Measurements from ENCODE around the gene KIF19.

KIF19 gene

DNA sequence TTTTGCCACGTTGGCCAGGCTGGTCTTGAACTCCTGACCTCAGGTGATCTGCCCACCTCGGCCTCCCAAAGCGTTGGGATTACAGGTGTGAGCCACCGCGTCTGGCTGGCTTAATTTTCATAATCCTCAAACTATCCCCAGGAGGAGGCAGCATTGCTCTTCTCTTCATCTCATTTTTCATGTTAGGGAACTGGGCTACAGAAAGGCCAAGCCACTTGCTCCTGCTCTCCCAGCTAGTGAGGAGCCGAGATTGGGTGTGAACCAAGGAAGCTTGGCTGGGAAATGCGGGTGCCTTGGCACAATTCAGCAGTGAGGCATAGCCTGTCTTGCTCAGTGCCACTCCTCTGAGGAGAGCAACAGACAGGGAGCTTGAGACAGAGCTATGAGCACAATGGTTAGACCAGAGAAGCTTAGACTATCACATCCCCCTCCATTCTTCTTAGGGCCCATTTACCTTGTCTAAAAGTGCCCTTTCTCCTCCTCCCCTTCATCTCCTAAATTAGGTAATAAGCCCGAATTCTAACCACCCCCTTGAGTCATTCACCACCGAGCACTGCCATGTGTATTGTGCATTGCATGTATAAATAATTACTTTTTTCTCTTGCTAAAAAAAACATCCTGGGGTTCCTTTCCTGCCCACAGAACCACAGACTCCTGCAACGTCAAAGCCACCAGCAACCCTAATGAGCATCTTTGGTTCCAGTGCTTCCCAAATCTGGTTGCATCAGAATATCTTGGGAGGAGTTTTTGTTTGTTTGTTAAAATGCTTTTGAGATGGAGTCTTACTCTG is 20.0 kb upstream of the KIF19 start:
- DNase-seq: peak; percentile 51

GRCh38 chr17:74307984-74308773 is 17.8 kb upstream of the KIF19 start:
- DNase-seq: no peak

DNA sequence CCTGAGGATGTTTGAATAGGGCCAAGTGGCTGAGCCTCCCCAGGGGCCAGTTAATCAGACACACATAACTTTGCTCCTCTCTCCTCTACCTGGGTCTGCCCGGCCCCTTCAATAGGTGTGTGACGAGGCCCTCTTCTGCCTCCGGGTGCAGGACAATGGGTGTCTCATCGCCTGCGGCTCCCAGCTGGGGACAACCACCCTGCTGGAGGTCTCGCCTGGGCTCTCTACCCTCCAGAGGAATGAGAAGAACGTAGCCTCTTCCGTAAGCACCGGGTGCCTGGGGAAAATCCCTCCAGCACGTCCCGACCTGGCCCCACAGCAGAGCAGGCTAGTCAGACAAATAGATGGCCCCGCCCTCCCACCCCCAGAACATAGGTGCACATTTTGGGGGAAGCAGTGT is 16.1 kb upstream of the KIF19 start:
- no peak for DNase-seq

DNA sequence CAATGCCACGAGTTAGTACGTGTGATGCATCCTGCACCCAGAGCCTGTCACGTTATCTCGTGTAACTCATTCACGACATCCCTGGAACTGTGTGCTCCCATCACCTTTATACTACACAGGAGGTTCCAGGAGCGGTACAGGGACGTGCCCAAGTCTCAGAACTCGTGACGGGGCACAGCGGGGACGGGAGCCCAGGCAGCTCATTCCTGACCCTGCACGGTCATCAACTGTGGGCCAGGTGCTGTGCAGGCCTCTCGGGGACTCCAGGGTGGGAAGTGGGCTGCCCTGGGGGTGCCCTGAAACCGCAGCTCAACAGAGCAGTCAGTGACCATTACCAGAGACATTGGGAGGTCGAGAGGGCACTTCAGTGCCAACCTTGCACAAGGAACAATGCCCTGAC is 11.1 kb upstream of the KIF19 start:
- no peak for DNase-seq

DNA sequence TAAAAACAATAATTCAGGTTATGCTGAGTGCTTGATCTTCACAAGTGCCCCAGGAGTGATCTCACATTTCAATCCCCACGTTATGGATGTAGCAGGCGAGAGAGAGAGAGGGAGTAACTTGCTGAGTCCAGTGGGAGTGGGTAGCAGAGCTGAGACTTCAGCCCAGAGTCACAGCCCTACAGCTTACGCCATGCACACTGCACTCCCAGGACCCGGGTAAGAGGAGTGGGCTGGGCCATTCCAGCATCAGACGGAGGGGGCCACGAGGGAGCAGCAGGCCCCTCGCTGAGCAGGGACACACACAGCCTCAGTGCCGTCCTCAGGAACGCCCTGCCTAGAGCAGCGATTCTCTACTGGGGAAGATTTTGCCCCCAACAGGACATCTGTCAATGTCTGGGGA is 9.8 kb upstream of the KIF19 start:
- no peak for DNase-seq

DNA sequence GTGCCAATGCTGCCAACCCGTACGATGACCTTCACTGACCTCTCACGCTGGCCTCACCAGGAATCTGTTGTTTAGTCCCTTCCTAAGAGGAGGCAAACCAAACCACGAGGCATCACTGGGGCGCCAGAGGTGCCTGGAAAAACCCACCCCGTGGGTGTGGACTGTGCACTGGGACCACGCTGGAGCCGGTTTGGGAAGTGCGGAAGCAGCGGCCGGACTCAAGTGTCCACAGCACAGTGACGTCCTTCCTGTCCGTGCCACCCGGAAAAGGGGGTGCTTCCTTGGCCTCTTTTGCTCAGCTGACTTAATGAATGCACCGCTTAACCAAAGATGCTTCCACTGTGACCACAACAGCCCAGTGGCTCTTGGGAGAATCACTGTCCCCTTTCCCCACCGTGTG is 9.0 kb upstream of the KIF19 start:
- no peak for DNase-seq

GRCh38 chr17:74318391-74318790 is 7.6 kb upstream of the KIF19 start:
- no peak for DNase-seq

- DNase-seq: no peak
Measured at GRCh38 chr17:74324521-74324920, 1.5 kb upstream of the KIF19 start.

DNA sequence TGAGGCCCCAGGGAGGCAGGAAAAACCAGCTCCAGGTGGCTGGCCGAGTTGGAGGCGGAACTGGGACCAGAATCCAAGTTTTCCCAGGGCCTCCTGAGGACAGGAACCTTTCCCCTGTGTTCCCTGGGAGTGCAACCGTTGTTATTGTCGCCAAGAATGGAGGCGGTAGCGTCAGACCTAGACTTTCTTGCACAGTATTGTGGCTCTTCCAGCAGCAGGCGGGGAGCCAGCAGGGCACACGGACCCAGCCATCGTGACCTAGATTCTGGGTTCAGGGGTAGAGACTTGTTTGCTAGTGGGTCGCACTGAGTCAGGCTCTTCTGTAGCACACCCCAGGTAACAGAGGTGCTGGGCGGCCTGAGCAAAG is 667 bp upstream of the KIF19 start:
- no peak for DNase-seq

GRCh38 chr17:74326506-74326905 is 480 bp downstream of the KIF19 start:
- DNase-seq: no peak

- no peak for DNase-seq
Measured at GRCh38 chr17:74328487-74328886, 2.5 kb downstream of the KIF19 start.

GRCh38 chr17:74329378-74329777 is 3.4 kb downstream of the KIF19 start:
- no peak for DNase-seq

- DNase-seq: no peak
Measured at GRCh38 chr17:74330446-74330845, 4.4 kb downstream of the KIF19 start.

DNA sequence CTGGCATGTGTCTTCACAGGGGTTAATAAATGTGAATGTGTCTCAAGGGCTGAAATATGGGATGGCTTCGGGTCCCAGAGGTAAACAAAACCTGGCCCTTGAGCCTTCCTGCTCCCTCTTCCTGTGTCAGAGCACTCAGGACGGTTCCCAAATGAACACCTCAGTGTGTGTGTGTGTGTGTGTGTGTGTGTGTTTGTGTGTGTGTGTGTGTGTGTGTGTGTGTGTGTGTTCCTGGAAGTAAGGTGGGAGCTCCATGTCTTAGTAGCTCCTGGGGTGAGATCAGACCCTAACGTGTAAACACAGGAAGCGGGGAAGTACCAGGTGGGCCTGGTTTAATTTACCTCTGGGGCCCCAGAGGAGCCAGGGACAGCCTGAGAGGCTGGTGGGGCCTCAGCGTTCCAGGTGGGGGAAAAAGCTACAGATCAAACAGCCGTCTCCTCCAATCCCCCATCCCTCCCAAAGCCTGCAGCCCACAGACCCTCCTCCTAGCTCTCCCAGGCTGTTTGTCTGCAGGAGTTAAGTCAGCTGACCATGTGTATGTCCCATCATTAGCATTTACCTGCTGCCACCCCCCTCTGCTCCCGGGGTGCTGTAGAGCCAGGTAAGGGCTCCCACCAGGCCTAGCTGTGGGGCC is 6.1 kb downstream of the KIF19 start:
- DNase-seq: no peak

- DNase-seq: no peak
Measured at GRCh38 chr17:74332763-74333283, 6.8 kb downstream of the KIF19 start.

DNA sequence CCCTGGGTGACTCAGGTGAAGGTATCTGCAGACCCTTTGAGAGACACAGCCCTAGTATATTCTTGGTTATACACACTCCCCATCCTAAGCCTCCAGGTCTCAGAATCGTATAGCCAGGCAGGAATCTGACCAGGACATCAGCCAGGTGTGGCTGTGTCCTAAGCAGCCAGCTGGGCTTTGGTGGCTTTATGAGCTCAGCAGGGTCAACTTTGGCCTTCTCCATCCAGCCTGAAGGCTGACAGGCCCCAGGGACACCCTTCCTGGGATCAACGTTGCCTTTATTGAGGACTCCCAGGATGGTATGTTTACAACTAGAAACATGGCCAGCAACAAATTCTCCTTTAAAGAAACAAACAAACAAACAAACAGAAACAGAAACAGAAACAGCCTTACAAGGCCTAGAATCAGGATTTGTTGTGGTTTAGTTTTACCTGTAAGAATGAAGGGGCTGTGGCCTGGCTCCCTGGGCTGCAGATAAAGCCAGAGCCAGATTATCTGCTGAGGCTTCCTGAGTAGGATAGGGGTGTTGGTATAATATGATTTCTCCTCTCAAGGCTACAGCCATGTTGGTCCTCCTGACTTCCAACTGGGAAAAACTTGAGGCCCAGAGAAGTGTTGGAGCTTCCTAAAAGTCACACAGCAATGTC is 8.5 kb downstream of the KIF19 start:
- no peak for DNase-seq

DNA sequence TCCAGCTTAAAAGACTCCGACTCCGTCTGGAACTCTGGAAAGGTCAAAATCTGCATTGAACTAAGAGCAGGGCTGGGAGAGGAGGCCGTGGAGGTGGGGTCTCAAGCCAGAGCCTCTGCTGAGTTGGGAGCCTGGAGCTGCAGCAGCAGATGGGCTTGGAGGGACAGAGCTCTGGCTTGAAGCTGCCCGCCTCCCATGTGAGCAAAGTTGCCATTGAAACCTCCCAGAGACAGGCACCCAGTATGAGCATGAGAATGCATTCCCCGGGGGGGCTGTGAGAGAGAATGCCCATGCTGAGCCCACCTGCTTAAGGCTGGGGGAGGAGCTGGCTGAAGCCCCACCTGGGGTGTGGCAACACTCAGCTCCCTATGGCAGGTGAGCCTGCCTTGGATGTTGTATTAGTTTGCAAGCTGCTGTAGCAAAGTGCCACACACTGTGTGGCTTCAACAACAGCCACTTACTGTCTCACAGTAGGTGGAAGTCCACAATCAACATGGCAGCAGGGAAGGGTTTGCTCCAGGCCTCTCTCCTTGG is 9.6 kb downstream of the KIF19 start:
- no peak for DNase-seq

GRCh38 chr17:74336307-74336706 is 10.3 kb downstream of the KIF19 start:
- DNase-seq: no peak

DNA sequence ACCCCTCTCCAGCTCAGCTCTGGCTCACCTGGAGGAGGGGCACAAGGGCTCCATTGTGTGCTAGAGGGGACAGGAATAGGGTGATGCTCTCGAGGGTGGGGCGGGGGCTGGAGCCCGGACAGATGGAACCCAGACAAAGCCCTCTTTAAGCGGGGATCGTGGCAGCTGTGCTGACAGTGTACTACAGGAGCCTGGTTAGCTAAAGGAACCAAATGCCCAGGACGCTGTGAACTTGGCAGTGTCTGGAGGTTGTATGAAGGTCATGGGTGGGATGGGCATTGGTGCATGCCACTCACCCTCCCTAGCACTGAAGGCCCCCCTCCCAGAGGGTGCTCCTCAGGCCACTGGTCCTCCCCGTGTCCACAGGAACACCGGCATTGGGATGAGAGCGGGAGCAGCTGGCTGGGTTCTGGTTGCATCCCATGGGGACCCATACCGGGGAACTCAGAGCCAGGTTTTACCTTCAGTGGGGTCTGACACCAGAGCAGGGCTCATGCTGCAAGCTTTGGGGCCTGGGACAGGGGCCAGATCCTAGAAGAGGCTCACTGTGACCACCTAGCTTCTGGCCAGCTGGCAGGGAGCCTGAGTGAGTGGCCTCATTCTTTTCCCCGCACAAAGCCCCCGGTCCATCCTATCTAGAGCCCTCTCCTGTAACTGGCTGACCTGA is 11.9 kb downstream of the KIF19 start:
- DNase-seq: peak; percentile 40

DNA sequence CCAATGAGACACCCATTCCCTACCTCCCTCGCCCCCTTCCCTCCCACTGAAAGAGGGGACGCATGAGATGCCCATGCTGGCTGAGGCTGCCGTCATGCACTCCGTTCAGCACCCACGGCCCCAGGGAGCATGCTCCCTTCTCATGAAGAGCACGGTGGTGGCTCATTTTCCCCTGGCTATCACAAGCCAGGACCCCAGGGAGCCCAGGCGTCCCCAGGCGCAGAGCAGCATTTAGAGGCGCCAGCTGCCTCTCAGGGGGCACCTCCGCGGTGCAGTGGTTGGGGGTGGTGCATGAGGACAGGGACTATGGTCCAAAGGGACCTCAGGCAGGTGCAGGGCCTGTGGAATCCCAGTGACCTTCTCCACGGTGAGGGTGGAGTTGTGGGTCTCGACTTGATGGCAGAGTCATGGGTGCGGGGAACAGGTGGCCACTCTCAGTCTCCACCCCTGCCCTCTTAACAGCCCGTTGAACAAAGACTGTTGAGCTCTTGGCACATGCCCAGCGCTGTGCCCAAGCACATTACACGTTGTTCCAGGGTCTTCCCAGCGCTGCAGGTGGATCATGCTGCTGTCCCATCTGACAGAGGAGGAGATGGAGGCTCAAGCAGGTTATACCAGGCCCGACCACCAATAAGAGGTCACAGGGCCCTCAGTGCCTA is 13.6 kb downstream of the KIF19 start:
- no peak for DNase-seq

- no peak for DNase-seq
Measured at GRCh38 chr17:74340470-74341023, 14.5 kb downstream of the KIF19 start.
